GM12864 (cell line): Measurements from ENCODE around the gene PHACTR1.

Experiments used
- DNase-seq: peaks from one replicate; pipeline ENCODE4 v3.0.0-alpha.2; 2011; ENCODE audit warnings: low read depth
- H3K4me3 ChIP-seq: 2 replicates; pipeline ENCODE4 v1.5.1; 2011; ENCODE audit warnings: mild to moderate bottlenecking, low read depth, low read length, control low read depth
- TF ChIP-seq, protein P1 (sequence below): IDR thresholded peaks from 2 replicates; pipeline ENCODE4 v1.5.1; 2011; ENCODE audit warnings: low read depth, mild to moderate bottlenecking, moderate library complexity, low read length, control low read depth, inconsistent platforms; ENCODE audit errors: missing control alignments

PHACTR1 gene

DNA sequence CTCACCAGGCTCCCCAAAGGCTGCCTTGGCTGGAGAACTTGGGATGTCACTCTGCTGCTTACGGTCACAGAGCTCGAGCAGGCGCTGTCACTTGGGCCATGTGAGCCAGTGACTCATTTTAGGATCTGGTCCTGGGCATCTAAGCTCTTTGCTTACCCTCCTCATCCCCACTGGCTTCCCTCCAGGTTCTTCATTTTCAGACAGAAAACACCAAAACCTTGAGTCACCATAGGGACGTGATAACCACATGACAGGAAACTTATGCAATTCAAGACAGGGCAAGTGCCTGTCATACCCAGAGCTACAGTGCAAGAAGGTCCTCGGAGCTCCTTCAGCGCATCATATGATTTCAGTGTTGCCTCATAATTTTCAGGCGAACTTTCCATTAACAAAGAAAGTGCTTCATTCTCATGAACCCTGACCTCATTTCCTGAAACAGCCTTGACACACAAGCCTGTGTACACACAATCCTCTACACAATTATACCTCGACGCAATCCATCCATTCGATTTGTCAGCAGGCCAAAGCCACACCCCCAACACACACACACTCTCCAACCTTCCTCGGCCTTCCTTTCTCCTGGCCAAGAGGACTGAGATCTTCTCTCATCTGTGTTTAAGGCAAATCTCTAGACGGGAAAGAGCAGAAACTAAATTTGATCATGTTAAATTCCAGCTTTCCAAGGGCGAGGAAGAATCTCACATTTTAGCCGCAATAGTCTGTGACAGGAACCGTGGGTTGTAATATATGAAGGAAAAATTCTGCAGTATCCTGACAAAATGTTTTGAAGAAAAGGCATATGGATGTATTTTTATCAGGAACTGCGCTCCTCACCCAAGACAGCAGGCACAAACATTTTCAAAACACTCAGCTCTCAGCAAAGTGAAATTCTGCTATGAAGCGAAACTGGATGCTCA is 586.4 kb downstream of the PHACTR1 start:
- TF ChIP-seq, protein P1, sequence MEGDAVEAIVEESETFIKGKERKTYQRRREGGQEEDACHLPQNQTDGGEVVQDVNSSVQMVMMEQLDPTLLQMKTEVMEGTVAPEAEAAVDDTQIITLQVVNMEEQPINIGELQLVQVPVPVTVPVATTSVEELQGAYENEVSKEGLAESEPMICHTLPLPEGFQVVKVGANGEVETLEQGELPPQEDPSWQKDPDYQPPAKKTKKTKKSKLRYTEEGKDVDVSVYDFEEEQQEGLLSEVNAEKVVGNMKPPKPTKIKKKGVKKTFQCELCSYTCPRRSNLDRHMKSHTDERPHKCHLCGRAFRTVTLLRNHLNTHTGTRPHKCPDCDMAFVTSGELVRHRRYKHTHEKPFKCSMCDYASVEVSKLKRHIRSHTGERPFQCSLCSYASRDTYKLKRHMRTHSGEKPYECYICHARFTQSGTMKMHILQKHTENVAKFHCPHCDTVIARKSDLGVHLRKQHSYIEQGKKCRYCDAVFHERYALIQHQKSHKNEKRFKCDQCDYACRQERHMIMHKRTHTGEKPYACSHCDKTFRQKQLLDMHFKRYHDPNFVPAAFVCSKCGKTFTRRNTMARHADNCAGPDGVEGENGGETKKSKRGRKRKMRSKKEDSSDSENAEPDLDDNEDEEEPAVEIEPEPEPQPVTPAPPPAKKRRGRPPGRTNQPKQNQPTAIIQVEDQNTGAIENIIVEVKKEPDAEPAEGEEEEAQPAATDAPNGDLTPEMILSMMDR, result no peak
- H3K4me3 ChIP-seq, result peak overlapping the region; percentile 13; the same call in 1 of the 2 replicates
- peak; percentile 79 for DNase-seq

DNA sequence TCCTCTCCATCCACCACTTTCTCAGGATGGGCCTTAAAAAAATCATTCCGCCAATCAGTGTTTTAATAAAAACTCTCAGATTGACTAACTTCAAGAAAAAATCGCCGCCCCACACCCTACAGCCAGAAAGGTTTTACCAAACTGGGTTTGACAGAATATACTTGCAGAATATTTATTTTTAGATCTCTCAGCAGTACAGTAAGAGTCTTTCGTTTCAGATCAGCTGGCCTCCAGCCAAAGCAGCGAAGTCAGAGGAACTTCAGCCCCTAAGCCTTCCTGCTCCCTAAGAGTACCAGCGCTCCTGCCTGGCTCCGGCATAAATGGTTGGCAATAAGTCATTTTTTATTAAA is 587.1 kb downstream of the PHACTR1 start:
- H3K4me3 ChIP-seq, result peak overlapping the region; percentile 13; the same call in 1 of the 2 replicates
- peak; percentile 83 for DNase-seq
- TF ChIP-seq, protein P1, result no peak

DNA sequence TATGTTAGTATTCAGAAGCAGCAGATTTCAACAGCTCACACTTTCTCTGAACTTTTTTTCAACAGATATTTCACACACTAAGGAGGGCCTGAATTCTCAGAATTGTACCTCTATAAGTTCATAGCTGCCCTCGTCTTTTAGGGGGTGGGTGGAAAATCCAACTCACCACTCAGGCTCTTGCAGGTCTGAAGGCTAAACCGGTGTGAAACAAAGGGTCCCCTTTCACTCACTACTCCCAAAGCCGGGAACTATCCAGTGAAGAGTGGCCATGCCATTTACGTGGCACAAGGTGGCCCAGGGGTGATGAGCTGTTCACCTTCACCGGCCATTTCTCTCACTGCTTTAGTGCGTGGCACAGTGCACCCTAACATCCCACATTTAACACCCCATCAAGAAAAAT is 587.5 kb downstream of the PHACTR1 start:
- TF ChIP-seq, protein P1, result no peak
- peak overlapping the region; percentile 10; the same call in 1 of the 2 replicates for H3K4me3 ChIP-seq
- no peak for DNase-seq

DNA sequence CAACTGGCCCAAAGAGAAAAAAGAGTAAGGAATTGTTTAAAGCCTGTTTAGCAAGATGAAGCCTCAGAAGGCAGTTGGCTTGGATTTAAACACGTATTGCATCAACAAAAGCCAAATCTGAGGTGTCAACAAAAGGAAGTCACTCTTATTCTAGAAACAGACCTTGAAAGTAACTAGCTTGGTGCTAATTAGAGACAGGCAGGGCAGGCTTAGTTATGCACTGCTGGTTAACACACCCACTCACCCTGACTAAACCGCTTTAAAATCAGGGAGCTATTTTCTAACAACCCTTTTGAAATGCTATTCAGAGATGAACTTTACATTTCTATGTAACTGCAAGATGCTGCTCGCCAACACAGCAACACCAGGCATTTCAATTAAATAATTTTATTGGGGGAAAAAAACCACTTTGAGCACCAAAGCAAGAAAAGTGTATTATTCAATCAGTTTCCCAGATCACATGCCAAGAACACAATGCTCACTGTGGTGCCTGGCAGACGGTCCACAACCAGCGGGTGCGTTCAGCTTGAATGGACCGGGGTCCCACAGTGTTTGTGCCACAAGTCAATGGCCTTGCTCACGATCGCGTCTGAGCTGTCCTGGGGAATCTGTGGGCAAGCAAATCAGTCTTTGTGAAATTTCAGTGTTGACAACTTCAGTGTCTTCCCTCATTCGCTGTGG is 588.2 kb downstream of the PHACTR1 start:
- DNase-seq, result peak; percentile 74
- TF ChIP-seq, protein P1, result no peak
- peak overlapping the region; percentile 10; the same call in 1 of the 2 replicates for H3K4me3 ChIP-seq

DNA sequence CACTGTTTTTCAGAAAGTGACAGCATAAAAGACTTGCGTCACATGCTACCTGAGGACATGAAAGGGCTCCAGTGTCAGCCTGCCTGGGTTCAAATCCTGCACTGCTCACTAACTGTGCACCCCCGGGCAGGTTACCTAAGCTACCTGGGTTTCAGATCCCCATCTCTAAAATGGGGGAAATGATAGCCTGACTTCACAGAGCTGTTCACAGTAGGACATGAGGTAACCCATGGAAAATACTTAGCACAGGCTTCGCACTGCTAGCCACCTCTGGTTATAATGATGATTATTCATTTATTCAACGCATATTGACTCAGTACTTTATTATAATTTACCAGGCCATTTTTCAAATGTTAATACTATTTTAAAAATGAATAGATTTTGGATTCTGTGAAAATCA is 588.7 kb downstream of the PHACTR1 start:
- no peak overlapping the region for H3K4me3 ChIP-seq
- TF ChIP-seq, protein P1, result no peak
- DNase-seq, result no peak

DNA sequence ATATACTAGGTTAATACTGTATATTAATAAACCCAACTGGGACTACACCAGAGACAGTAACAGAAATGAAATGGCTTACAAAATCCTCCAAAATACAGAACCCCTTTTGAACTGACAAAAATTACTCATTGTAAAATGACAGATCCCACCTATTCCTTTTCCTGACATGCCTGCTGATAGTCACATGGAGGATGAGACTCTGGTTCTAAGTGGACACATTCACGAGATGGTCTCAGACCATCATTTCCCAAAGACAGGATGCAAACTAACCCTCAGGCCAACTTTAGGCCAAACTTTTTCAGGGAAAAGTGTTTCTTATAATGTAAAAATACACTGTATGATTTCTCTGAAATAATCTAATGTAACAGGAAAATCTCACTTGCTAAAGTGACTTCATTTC is 589.2 kb downstream of the PHACTR1 start:
- no peak overlapping the region for H3K4me3 ChIP-seq
- DNase-seq, result no peak
- TF ChIP-seq, protein P1, result no peak
